Retinal pigment epithelial cell (primary cell): ENCODE measurements around the gene SKP1.

Experiments used
- DNase-seq: peaks from one replicate; pipeline ENCODE4 v3.0.0-alpha.2; 2010; ENCODE audit warnings: low read depth
- H3K4me3 ChIP-seq: 2 replicates; pipeline ENCODE4 v1.5.1; 2011; ENCODE audit warnings: mild to moderate bottlenecking, low read length, control low read depth, moderate library complexity
- CTCF ChIP-seq: conservative IDR thresholded peaks from 2 replicates; pipeline ENCODE4 v1.5.1; 2011; ENCODE audit warnings: low read depth, low read length, control low read depth, inconsistent platforms

The SKP1 gene

GRCh38 chr5:134130239-134130945, 46.4 kb downstream of the SKP1 start:
- no peak overlapping the region for H3K4me3 ChIP-seq
- DNase-seq, result no peak
- TF ChIP-seq CTCF, result no peak

- TF ChIP-seq CTCF, result no peak
- DNase-seq, result no peak
- H3K4me3 ChIP-seq, result no peak overlapping the region
These were observed 47.1 kb downstream of the SKP1 start for GRCh38 chr5:134129411-134130238.

GRCh38 chr5:134128648-134128995, 48.1 kb downstream of the SKP1 start:
- no peak for TF ChIP-seq CTCF
- no peak overlapping the region for H3K4me3 ChIP-seq
- no peak for DNase-seq

GRCh38 chr5:134127988-134128647, 48.6 kb downstream of the SKP1 start:
- H3K4me3 ChIP-seq, result peak overlapping the region; percentile 1
- DNase-seq, result peak; percentile 41
- TF ChIP-seq CTCF, result no peak

- DNase-seq, result peak; percentile 84
- no peak overlapping the region for H3K4me3 ChIP-seq
- no peak for TF ChIP-seq CTCF
These were observed 49.3 kb downstream of the SKP1 start for GRCh38 chr5:134127376-134127861.

GRCh38 chr5:134125039-134126015, 51.4 kb downstream of the SKP1 start:
- peak; percentile 78 for DNase-seq
- H3K4me3 ChIP-seq, result no peak overlapping the region
- TF ChIP-seq CTCF, result no peak
